ENCODE results near the gene PRKCE. TPM values are rescaled to one million over a fixed set of nuclear protein-coding genes. Genes with fewer than 3 reads are reported as not detected.

Gene PRKCE
- total and polyA plus RNA-seq, 2 donors (not counting 3 experiments of a cell fraction or from before 2014, with no cell fraction given): 27.9 to 33.9 TPM

GRCh38 chr2:45713136-45713535 lies 61.7 kb downstream of the PRKCE start:
- Histone ChIP-seq H3K4me3 (replicated peaks in 1 of 3; ENCODE audit: insufficient read depth in 1 of 3, low read depth in 1 of 3, low read length in 3 of 3) (no peak overlapping the region), H3K9ac (replicated peaks; ENCODE audit: extremely low read depth, insufficient read depth, low read length) (no peak overlapping the region), H3K4me1 (ENCODE audit: control insufficient read depth, extremely low read depth, insufficient read depth, low read length) (no peaks in the 10 kb centered on the region), H3K36me3 (ENCODE audit: control insufficient read depth in 2 of 2, extremely low read depth in 1 of 2, insufficient read depth in 2 of 2, low read length in 2 of 2) (no peaks in the 10 kb centered on the region), H3K9me1 (replicated peaks; ENCODE audit: control insufficient read depth, extremely low read depth, insufficient read depth, low read length) (no peaks in the 10 kb centered on the region), H3K27me3 (ENCODE audit: control insufficient read depth in 2 of 2, insufficient read depth in 2 of 2, low read length in 2 of 2) (no peaks in the 10 kb centered on the region), H3K27ac (ENCODE audit: insufficient read depth, low read depth, low read length) (no peak overlapping the region), H2AFZ (ENCODE audit: low read depth, low read length) (no peak overlapping the region), H3K79me2 (ENCODE audit: control insufficient read depth, insufficient read depth, low read length) (no peaks in the 10 kb centered on the region), H3K4me2 (ENCODE audit: insufficient read depth, low read length) (no peak overlapping the region), H4K20me1 (replicated peaks; ENCODE audit: control insufficient read depth, extremely low read depth, insufficient read depth, low read length) (no peaks in the 10 kb centered on the region), H3K9me3 (replicated peaks; ENCODE audit: control insufficient read depth, insufficient read depth, low read length) (no peaks in the 10 kb centered on the region)
- DNase-seq (ENCODE audit: low read depth, low spot score): no peak
- FAIRE-seq: no peak
- TF ChIP-seq POLR2A (IDR thresholded peaks at IDR 0.05; ENCODE audit: low read depth, low read length): no peak
- no peak for TF ChIP-seq MAX (IDR thresholded peaks at IDR 0.05; ENCODE audit: insufficient read depth, insufficient read length)
- no peak for TF ChIP-seq CTCF (IDR thresholded peaks at IDR 0.05; ENCODE audit: extremely low read depth in 1 of 2, insufficient read depth in 1 of 2, low read depth in 1 of 2, low read length in 2 of 2)
- no peak for TF ChIP-seq JUN (IDR thresholded peaks at IDR 0.05; ENCODE audit: borderline replicate concordance, insufficient read depth, insufficient read length, low read depth)
- TF ChIP-seq EZH2 (IDR thresholded peaks at IDR 0.05; ENCODE audit: borderline replicate concordance, low read depth, low read length, severe bottlenecking): no peak
- ChIA-PET CTCF (interaction anchor here (0.8 to 1.4 kb wide), 2 partner anchors 12 to 64 kb away, joined by 3 to 4 read pairs; no protein-coding TSS in a partner anchor), POLR2A (no interaction called here)
- no TSS peak for BruUV-seq (replicated peaks)
- intact Hi-C loops (cut with micrococcal nuclease) (loop anchor here (5.0 kb wide), 1 partner anchor 46 kb away; no protein-coding TSS in a partner anchor), dilution Hi-C loops (cut with MboI; ENCODE audit: extremely low pct_ligation_motif_present, low sequenced_read_pairs) (no loop called here)

GRCh38 chr2:45713591-45713990 lies 62.1 kb downstream of the PRKCE start:
- Histone ChIP-seq H3K4me3 (replicated peaks in 1 of 3; ENCODE audit: insufficient read depth in 1 of 3, low read depth in 1 of 3, low read length in 3 of 3) (no peak overlapping the region), H3K9me3 (replicated peaks; ENCODE audit: control insufficient read depth, insufficient read depth, low read length) (no peaks in the 10 kb centered on the region), H3K27ac (ENCODE audit: insufficient read depth, low read depth, low read length) (no peak overlapping the region), H3K4me1 (ENCODE audit: control insufficient read depth, extremely low read depth, insufficient read depth, low read length) (no peaks in the 10 kb centered on the region), H4K20me1 (replicated peaks; ENCODE audit: control insufficient read depth, extremely low read depth, insufficient read depth, low read length) (no peaks in the 10 kb centered on the region), H3K27me3 (ENCODE audit: control insufficient read depth in 2 of 2, insufficient read depth in 2 of 2, low read length in 2 of 2) (no peaks in the 10 kb centered on the region), H2AFZ (ENCODE audit: low read depth, low read length) (no peak overlapping the region), H3K79me2 (ENCODE audit: control insufficient read depth, insufficient read depth, low read length) (no peaks in the 10 kb centered on the region), H3K36me3 (ENCODE audit: control insufficient read depth in 2 of 2, extremely low read depth in 1 of 2, insufficient read depth in 2 of 2, low read length in 2 of 2) (no peaks in the 10 kb centered on the region), H3K4me2 (ENCODE audit: insufficient read depth, low read length) (no peak overlapping the region), H3K9ac (replicated peaks; ENCODE audit: extremely low read depth, insufficient read depth, low read length) (no peak overlapping the region), H3K9me1 (replicated peaks; ENCODE audit: control insufficient read depth, extremely low read depth, insufficient read depth, low read length) (no peaks in the 10 kb centered on the region)
- DNase-seq (ENCODE audit: low read depth, low spot score) (no peak), FAIRE-seq (no peak)
- BruUV-seq (replicated peaks): no TSS peak
- dilution Hi-C loops (cut with MboI; ENCODE audit: extremely low pct_ligation_motif_present, low sequenced_read_pairs) (no loop called here), intact Hi-C loops (cut with micrococcal nuclease) (loop anchor here (5.0 kb wide), 1 partner anchor 46 kb away; no protein-coding TSS in a partner anchor)
- ChIA-PET CTCF (no interaction called here), POLR2A (no interaction called here)
- TF ChIP-seq EZH2 (IDR thresholded peaks at IDR 0.05; ENCODE audit: borderline replicate concordance, low read depth, low read length, severe bottlenecking) (no peak), MYC (IDR thresholded peaks at IDR 0.05; ENCODE audit: low read depth, low read length) (no peak)
